ENCODE data around the gene NPR3. TPM values are rescaled to one million over a fixed set of nuclear protein-coding genes. Genes with fewer than 3 reads are reported as not detected.

NPR3 gene
- polyA plus RNA-seq, 1 of the 3 experiments (the other 2 are of a cell fraction), result 35.8 TPM

DNA sequence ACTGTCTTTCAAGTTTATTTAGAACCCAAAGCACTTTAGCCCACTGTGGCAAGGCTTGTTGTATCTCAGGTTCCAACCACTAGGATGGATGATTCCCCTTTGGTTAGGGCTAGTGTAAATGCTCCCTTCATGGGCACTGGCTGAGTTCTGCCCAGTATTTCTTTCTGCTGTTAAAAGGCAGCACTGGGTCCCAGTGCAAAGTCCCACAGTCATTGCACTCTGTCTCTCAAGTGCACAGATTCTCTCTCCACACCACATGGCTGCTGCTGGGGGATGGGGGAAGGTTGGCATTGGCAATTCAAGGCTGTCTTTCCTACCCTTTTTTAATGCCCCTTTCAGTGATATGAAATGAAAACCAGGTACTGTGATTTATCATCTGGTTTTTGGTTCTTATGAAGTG, 7.2 kb upstream of the NPR3 start:
- POLR2A ChIA-PET, result no interaction called here
- H3K9ac ChIP-seq, result no peak overlapping the region

More for the DNA sequence above, 7.2 kb upstream of the NPR3 start:
- Histone ChIP-seq H3K9me3 (no peaks in the 10 kb centered on the region), H3K9me2 (no peaks in the 10 kb centered on the region), H3K36me3 (replicated peaks in 1 of 2; ENCODE audit: control insufficient read depth in 1 of 2, insufficient read depth in 2 of 2, low read length in 1 of 2) (peaks cover 0 to 3% of the 10 kb centered on the region in 2 experiments), H4K20me1 (ENCODE audit: insufficient read depth) (no peaks in the 10 kb centered on the region), H3K4me1 (ENCODE audit: control insufficient read depth in 1 of 2, insufficient read depth in 2 of 2, low read depth in 1 of 2, low read length in 1 of 2) (peaks cover 1 to 5% of the 10 kb centered on the region in 2 experiments; a peak in 1 of 4 replicates), H3K4me2 (no peak overlapping the region), H3F3A (replicated peaks; ENCODE audit: insufficient read depth) (peaks cover 8% of the 10 kb centered on the region), H3K4me3 (ENCODE audit: low read depth in 2 of 2, low read length in 1 of 2) (no peak overlapping the region), H3K79me2 (ENCODE audit: insufficient read depth) (no peaks in the 10 kb centered on the region), H2AFZ (ENCODE audit: low read depth) (no peak overlapping the region), H3K27me3 (ENCODE audit: insufficient read depth) (no peaks in the 10 kb centered on the region), H3K27ac (ENCODE audit: low read depth in 2 of 2, low read length in 1 of 2) (no peak overlapping the region)
- CTCF ChIA-PET, result no interaction called here
- no peak for DNase-seq
- TF ChIP-seq, protein P1, sequence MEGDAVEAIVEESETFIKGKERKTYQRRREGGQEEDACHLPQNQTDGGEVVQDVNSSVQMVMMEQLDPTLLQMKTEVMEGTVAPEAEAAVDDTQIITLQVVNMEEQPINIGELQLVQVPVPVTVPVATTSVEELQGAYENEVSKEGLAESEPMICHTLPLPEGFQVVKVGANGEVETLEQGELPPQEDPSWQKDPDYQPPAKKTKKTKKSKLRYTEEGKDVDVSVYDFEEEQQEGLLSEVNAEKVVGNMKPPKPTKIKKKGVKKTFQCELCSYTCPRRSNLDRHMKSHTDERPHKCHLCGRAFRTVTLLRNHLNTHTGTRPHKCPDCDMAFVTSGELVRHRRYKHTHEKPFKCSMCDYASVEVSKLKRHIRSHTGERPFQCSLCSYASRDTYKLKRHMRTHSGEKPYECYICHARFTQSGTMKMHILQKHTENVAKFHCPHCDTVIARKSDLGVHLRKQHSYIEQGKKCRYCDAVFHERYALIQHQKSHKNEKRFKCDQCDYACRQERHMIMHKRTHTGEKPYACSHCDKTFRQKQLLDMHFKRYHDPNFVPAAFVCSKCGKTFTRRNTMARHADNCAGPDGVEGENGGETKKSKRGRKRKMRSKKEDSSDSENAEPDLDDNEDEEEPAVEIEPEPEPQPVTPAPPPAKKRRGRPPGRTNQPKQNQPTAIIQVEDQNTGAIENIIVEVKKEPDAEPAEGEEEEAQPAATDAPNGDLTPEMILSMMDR (IDR thresholded peaks at IDR 0.05), result no peak
- TF ChIP-seq USF1 (IDR thresholded peaks at IDR 0.05; ENCODE audit: borderline replicate concordance, low read depth), result no peak
- TF ChIP-seq EZH2phosphoT487 (IDR thresholded peaks at IDR 0.05; ENCODE audit: borderline replicate concordance, low read depth), result no peak
- TF ChIP-seq NRF1 (IDR thresholded peaks at IDR 0.05; ENCODE audit: low read depth, low read length), result no peak
- TF ChIP-seq FOXJ3 (CRISPR knock-in tag; IDR thresholded peaks at IDR 0.05), result no peak
- no peak for TF ChIP-seq EP300 (IDR thresholded peaks at IDR 0.05; ENCODE audit: borderline replicate concordance in 1 of 2, low read depth in 1 of 2, low read length in 1 of 2)
- TF ChIP-seq FOSL2 (IDR thresholded peaks at IDR 0.05; ENCODE audit: borderline replicate concordance, low read depth), result no peak
- TF ChIP-seq, protein P2, sequence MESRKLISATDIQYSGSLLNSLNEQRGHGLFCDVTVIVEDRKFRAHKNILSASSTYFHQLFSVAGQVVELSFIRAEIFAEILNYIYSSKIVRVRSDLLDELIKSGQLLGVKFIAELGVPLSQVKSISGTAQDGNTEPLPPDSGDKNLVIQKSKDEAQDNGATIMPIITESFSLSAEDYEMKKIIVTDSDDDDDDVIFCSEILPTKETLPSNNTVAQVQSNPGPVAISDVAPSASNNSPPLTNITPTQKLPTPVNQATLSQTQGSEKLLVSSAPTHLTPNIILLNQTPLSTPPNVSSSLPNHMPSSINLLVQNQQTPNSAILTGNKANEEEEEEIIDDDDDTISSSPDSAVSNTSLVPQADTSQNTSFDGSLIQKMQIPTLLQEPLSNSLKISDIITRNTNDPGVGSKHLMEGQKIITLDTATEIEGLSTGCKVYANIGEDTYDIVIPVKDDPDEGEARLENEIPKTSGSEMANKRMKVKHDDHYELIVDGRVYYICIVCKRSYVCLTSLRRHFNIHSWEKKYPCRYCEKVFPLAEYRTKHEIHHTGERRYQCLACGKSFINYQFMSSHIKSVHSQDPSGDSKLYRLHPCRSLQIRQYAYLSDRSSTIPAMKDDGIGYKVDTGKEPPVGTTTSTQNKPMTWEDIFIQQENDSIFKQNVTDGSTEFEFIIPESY (IDR thresholded peaks at IDR 0.05; ENCODE audit: borderline replicate concordance, low read depth), result no peak
- TF ChIP-seq RFX5 (IDR thresholded peaks at IDR 0.05; ENCODE audit: low read length), result no peak
- TF ChIP-seq, protein P3, sequence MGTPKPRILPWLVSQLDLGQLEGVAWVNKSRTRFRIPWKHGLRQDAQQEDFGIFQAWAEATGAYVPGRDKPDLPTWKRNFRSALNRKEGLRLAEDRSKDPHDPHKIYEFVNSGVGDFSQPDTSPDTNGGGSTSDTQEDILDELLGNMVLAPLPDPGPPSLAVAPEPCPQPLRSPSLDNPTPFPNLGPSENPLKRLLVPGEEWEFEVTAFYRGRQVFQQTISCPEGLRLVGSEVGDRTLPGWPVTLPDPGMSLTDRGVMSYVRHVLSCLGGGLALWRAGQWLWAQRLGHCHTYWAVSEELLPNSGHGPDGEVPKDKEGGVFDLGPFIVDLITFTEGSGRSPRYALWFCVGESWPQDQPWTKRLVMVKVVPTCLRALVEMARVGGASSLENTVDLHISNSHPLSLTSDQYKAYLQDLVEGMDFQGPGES (IDR thresholded peaks at IDR 0.05; ENCODE audit: low read depth, low read length), result no peak
- TF ChIP-seq YY1 (IDR thresholded peaks at IDR 0.05; ENCODE audit: low read depth), result no peak
- no peak for TF ChIP-seq RCOR1 (IDR thresholded peaks at IDR 0.05; ENCODE audit: low read length)
